H9 (cell line): ENCODE measurements around the gene RNF217. TPM values are rescaled to one million over a fixed set of nuclear protein-coding genes. Genes with fewer than 3 reads are reported as not detected.

Experiments
- DNase-seq: peaks from one replicate; pipeline ENCODE4 v3.0.0-alpha.2; 2017
- H2AFZ ChIP-seq: one replicate; pipeline ENCODE4 v1.6.1; 2013; ENCODE audit warnings: mild to moderate bottlenecking, low read length, control low read depth, moderate library complexity
- H2AK5ac ChIP-seq: 2 replicates; pipeline ENCODE4 v1.6.1; 2013; ENCODE audit warnings: low read length, control low read depth, mixed read lengths; ENCODE audit not compliant: insufficient read length
- H2BK120ac ChIP-seq: one replicate; pipeline ENCODE4 v1.6.1; 2013; ENCODE audit warnings: low read depth, mild to moderate bottlenecking, low read length, control low read depth, inconsistent platforms; ENCODE audit not compliant: poor library complexity, severe bottlenecking
- H2BK12ac ChIP-seq: 2 replicates; pipeline ENCODE4 v1.6.1; 2013; ENCODE audit warnings: low read length, control low read depth, mixed read lengths, low read depth; ENCODE audit not compliant: insufficient read length
- H2BK15ac ChIP-seq: 2 replicates; pipeline ENCODE4 v1.6.1; 2013; ENCODE audit warnings: low read depth, low read length, control low read depth
- H2BK20ac ChIP-seq: one replicate; pipeline ENCODE4 v1.6.1; 2013; ENCODE audit warnings: low read depth, mild to moderate bottlenecking, low read length, control low read depth, inconsistent platforms; ENCODE audit not compliant: poor library complexity, severe bottlenecking
- H2BK5ac ChIP-seq: 2 replicates; pipeline ENCODE4 v1.6.1; 2013; ENCODE audit warnings: low read length, control low read depth, mixed read lengths; ENCODE audit not compliant: insufficient read length
- H3K14ac ChIP-seq: 2 replicates; pipeline ENCODE4 v1.6.1; 2013; ENCODE audit warnings: low read length, control low read depth; ENCODE audit not compliant: insufficient read depth
- H3K18ac ChIP-seq: 2 replicates; pipeline ENCODE4 v1.6.1; 2013; ENCODE audit warnings: low read depth, mild to moderate bottlenecking, mixed read lengths, low read length, control low read depth; ENCODE audit not compliant: insufficient read length
- H3K23ac ChIP-seq: 2 replicates; pipeline ENCODE4 v1.6.1; 2013; ENCODE audit warnings: low read length, control low read depth, mixed read lengths, low read depth; ENCODE audit not compliant: insufficient read length
- H3K23me2 ChIP-seq: 2 replicates; pipeline ENCODE4 v1.6.1; 2013; ENCODE audit warnings: low read depth, mild to moderate bottlenecking, mixed read lengths, low read length, control low read depth; ENCODE audit not compliant: insufficient read length, poor library complexity, severe bottlenecking
- H3K27ac ChIP-seq: 2 replicates; pipeline ENCODE4 v1.5.1; 2013; ENCODE audit warnings: low read length, control low read depth, mixed read lengths, low read depth; ENCODE audit not compliant: insufficient read length
- H3K27me3 ChIP-seq: 2 replicates; pipeline ENCODE4 v1.6.1; 2013; ENCODE audit warnings: low read length, control low read depth, inconsistent platforms; ENCODE audit not compliant: insufficient read depth
- H3K4ac ChIP-seq: 2 replicates; pipeline ENCODE4 v1.6.1; 2013; ENCODE audit warnings: low read depth, mild to moderate bottlenecking, control low read depth, inconsistent platforms, low read length, moderate library complexity
- H3K4me1 ChIP-seq: 2 replicates; pipeline ENCODE4 v1.6.1; 2013; ENCODE audit warnings: low read length, control low read depth, inconsistent platforms; ENCODE audit not compliant: insufficient read depth
- H3K4me2 ChIP-seq: 2 replicates; pipeline ENCODE4 v1.6.1; 2013; ENCODE audit warnings: low read length, control low read depth, mixed read lengths; ENCODE audit not compliant: insufficient read length, insufficient read depth
- H3K56ac ChIP-seq: 2 replicates; pipeline ENCODE4 v1.6.1; 2013; ENCODE audit warnings: low read depth, mild to moderate bottlenecking, mixed read lengths, low read length, control low read depth; ENCODE audit not compliant: insufficient read length
- H3K79me1 ChIP-seq: 2 replicates; pipeline ENCODE4 v1.6.1; 2013; ENCODE audit warnings: low read depth, mild to moderate bottlenecking, moderate library complexity, low read length, control low read depth, inconsistent platforms; ENCODE audit not compliant: insufficient read depth, poor library complexity, severe bottlenecking
- H3K79me2 ChIP-seq: 2 replicates; pipeline ENCODE4 v1.6.1; 2013; ENCODE audit warnings: low read length, control low read depth, inconsistent platforms; ENCODE audit not compliant: insufficient read depth
- H3K9ac ChIP-seq: 2 replicates; pipeline ENCODE4 v1.6.1; 2013; ENCODE audit warnings: low read length, control low read depth, mixed read lengths; ENCODE audit not compliant: insufficient read length; ENCODE audit errors: extremely low read depth
- H3K9me3 ChIP-seq: one replicate; pipeline ENCODE4 v1.6.1; 2013; ENCODE audit warnings: low read depth, low read length, inconsistent platforms; ENCODE audit not compliant: control insufficient read depth
- H3T11ph ChIP-seq: one replicate; pipeline ENCODE4 v1.6.1; 2013; ENCODE audit warnings: mild to moderate bottlenecking, low read length, control low read depth, inconsistent platforms
- H4K20me1 ChIP-seq: one replicate; pipeline ENCODE4 v1.6.1; 2013; ENCODE audit not compliant: control insufficient read depth, insufficient read length, insufficient read depth
- H4K5ac ChIP-seq: 2 replicates; pipeline ENCODE4 v1.6.1; 2013; ENCODE audit warnings: low read depth, mild to moderate bottlenecking, mixed read lengths, low read length, control low read depth; ENCODE audit not compliant: insufficient read length
- H4K8ac ChIP-seq: replicated peaks from 2 replicates; pipeline ENCODE4 v1.6.1; 2013; ENCODE audit warnings: low read length, control low read depth, mixed read lengths, low read depth; ENCODE audit not compliant: insufficient read length
- H4K91ac ChIP-seq: 2 replicates; pipeline ENCODE4 v1.6.1; 2013; ENCODE audit warnings: low read depth, mild to moderate bottlenecking, moderate library complexity, mixed read lengths, low read length, control low read depth; ENCODE audit not compliant: insufficient read length
- H3K27ac Mint-ChIP-seq, 3 experiments: 2 replicates in 2 of 3; 3 replicates in 1 of 3; pipeline ENCODE4 v1.8.0; 2020 to 2021; ENCODE audit warnings: mixed read lengths in 3 of 3, mild to moderate bottlenecking in 1 of 3, moderate library complexity in 1 of 3
- H3K27me3 Mint-ChIP-seq: 2 replicates; pipeline ENCODE4 v1.8.0; 2021; ENCODE audit warnings: low read depth, mild to moderate bottlenecking, moderate library complexity, mixed read lengths
- H3K36me3 Mint-ChIP-seq, 3 experiments: 2 replicates in 2 of 3; 3 replicates in 1 of 3; pipeline ENCODE4 v1.8.0; 2020 to 2021; ENCODE audit warnings: low read depth in 3 of 3, mixed read lengths in 3 of 3; ENCODE audit not compliant: insufficient read depth in 1 of 3
- H3K4me1 Mint-ChIP-seq, 2 experiments: 2 replicates each; pipeline ENCODE4 v1.8.0; 2020; ENCODE audit warnings: mixed read lengths in 2 of 2
- H3K4me3 Mint-ChIP-seq, 2 experiments: 2 replicates in 1 of 2; 3 replicates in 1 of 2; pipeline ENCODE4 v1.8.0; 2020 to 2021; ENCODE audit warnings: mild to moderate bottlenecking in 2 of 2, mixed read lengths in 2 of 2, moderate library complexity in 1 of 2
- H3K9me3 Mint-ChIP-seq, 2 experiments: 2 replicates in 1 of 2; 3 replicates in 1 of 2; pipeline ENCODE4 v1.8.0; 2020; ENCODE audit warnings: mild to moderate bottlenecking in 2 of 2, mixed read lengths in 2 of 2, moderate library complexity in 1 of 2
- CTCF ChIP-seq: fragments of 200-600 bp; sonication (generic); conservative IDR thresholded peaks from 3 replicates; pipeline ENCODE4 v1.8.0; 2021; ENCODE audit warnings: antibody characterized with exemption, mild to moderate bottlenecking
- WGBS: extraction: QIAGEN DNeasy Blood & Tissue Kit; methylation state at CpG from one replicate; pipeline ENCODE4 v1.1.7; 2013; ENCODE audit warnings: missing lambda C conversion rate, low lambda C conversion rate, mixed read lengths; ENCODE audit not compliant: insufficient read length; ENCODE audit errors: extremely low coverage; 5-methylcytosine and 5-hydroxymethylcytosine counted together
- total RNA-seq: library from RNA; stranded (reverse); gene quantifications from 2 replicates; pipeline ENCODE4 v1.2.1, GENCODE V29; 2021

The RNF217 gene
- total RNA-seq, 1 experiment from 2014 or later: 9.6 TPM

GRCh38 chr6:125094563-125094962, 132.3 kb downstream of the RNF217 start:
- Histone ChIP-seq H2BK20ac (no peak overlapping the region), H2AFZ (no peak overlapping the region), H3K9me3 (no peaks in the 10 kb centered on the region), H3K79me2 (no peaks in the 10 kb centered on the region), H3K27me3 (no peaks in the 10 kb centered on the region; the same call in 1 of the 2 replicates), H4K8ac (no peak overlapping the region), H3K27ac (no peak overlapping the region), H3K4me1 (no peaks in the 10 kb centered on the region), H3K4me2 (no peak overlapping the region), H3K23me2 (peaks cover 3% of the 10 kb centered on the region), H3K9ac (no peak overlapping the region), H3K18ac (no peak overlapping the region), H3K14ac (no peak overlapping the region), H4K91ac (no peak overlapping the region), H4K5ac (no peak overlapping the region), H3K56ac (no peak overlapping the region), H2BK15ac (no peak overlapping the region), H2BK12ac (no peak overlapping the region), H3K4ac (no peak overlapping the region), H3T11ph (no peak overlapping the region), H2BK120ac (no peak overlapping the region), H3K79me1 (no peaks in the 10 kb centered on the region), H4K20me1 (no peaks in the 10 kb centered on the region), H3K23ac (no peak overlapping the region), H2AK5ac (no peak overlapping the region), H2BK5ac (no peak overlapping the region)
- WGBS: no CpG with 5 or more reads among the region's 3 CpGs
- no peak overlapping the region for H3K4me3 Mint-ChIP-seq
- no peak for DNase-seq
- peaks cover 12 to 19% of the 10 kb centered on the region in 2 experiments for H3K4me1 Mint-ChIP-seq
- no peak overlapping the region for H3K27ac Mint-ChIP-seq
- TF ChIP-seq CTCF: no peak
- peaks cover 11% of the 10 kb centered on the region for H3K27me3 Mint-ChIP-seq
- no peaks in the 10 kb centered on the region for H3K9me3 Mint-ChIP-seq
- no peaks in the 10 kb centered on the region for H3K36me3 Mint-ChIP-seq
